Epithelial cell of esophagus (primary cell): Measurements from ENCODE around the gene LRRC14B.
A peak's percentile ranks its signal among the peaks of the same experiment; 100 is the strongest.
"Not testable (repeated sequence)": the region's sequence is repeated elsewhere in the genome, so short reads cannot be mapped to it uniquely, and the experiment has no call there.

ENCODE experiments used
- DNase-seq: peaks from one replicate; pipeline ENCODE4 v3.0.0; 2010; ENCODE audit warnings: low read depth
- H3K4me3 ChIP-seq: 2 replicates; pipeline ENCODE4 v1.5.1; 2011; ENCODE audit warnings: mild to moderate bottlenecking, low read length, control low read depth
- CTCF ChIP-seq: IDR thresholded peaks from 2 replicates; pipeline ENCODE4 v1.5.1; 2011; ENCODE audit warnings: low read depth, mild to moderate bottlenecking, low read length, control low read depth, inconsistent platforms; ENCODE audit not compliant: insufficient read depth; ENCODE audit errors: missing control alignments

LRRC14B gene

GRCh38 chr5:219460-219863, 28.2 kb downstream of the LRRC14B start:
- peak overlapping the region; percentile 72 for H3K4me3 ChIP-seq
- DNase-seq: peak; percentile 44
- TF ChIP-seq CTCF: no peak

DNA sequence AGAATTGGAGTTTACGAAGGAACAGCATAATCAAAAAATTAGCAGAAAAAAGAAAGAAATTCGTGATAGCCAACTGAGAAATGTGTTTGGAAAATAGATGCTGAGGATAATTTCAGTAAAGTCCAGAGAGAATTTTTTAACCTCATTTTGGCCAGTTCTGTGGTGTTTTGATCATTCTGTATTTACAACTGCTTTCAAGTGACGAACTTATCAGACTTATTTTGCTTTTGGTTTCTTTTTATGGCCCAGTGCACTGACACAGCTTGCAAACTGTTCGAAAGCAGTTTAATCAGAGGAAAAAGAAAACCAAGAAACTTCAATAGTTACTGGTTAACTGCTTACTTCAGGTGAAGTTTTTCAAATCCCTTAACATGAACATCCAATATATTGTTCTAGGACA, 28.7 kb downstream of the LRRC14B start:
- peak overlapping the region; percentile 72 for H3K4me3 ChIP-seq
- DNase-seq: no peak

GRCh38 chr5:222951-223715, 31.8 kb downstream of the LRRC14B start:
- not testable (repeated sequence) for DNase-seq, H3K4me3 ChIP-seq

More for the DNA sequence above, 28.7 kb downstream of the LRRC14B start:
- TF ChIP-seq CTCF: no peak

GRCh38 chr5:223791-224190, 32.5 kb downstream of the LRRC14B start:
- TF ChIP-seq CTCF: no peak
- no peak for DNase-seq
- H3K4me3 ChIP-seq: no peak overlapping the region

- H3K4me3 ChIP-seq: no peak overlapping the region
- no peak for DNase-seq
- TF ChIP-seq CTCF: no peak
Measured at GRCh38 chr5:225334-225733, 34.0 kb downstream of the LRRC14B start.

DNA sequence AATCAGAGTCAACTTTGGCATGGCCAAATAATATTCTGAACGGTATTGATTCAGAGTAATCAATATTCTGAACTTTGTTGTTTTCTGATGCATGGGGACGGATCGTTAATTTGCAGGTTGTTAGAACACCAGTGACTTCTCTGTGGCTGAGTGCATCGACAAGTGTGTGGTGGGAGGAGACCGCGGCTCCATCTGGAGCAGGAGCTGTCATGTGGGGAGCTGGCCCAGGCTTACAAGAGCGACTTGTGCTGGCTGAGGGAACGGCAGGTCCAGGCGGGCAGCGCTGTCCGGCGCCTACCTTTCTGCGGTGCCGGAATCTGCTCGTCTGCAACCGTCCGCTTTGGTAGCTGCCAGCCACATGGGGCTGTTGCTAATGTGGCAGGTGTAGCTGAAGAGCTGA, 36.1 kb downstream of the LRRC14B start:
- not testable (repeated sequence) for H3K4me3 ChIP-seq

DNA sequence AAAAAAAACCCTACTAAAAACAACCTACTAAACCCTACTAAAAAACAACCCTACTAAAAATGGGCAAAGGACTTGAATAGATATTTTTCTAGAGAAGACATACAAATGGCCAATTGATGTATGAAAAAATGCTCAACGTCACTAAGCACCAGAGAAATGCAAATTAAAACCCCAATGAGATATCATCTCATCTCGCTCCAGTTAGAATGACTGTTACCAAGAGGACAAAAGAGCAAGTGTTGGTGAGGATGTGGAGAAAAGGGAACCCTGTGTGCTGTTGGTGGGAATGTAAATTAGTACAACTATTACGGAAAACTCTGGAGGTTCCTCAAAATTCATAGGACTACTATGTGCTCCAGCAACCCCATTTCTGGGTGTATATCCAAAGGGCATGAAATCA, 37.6 kb downstream of the LRRC14B start:
- no peak for TF ChIP-seq CTCF
- no peak overlapping the region for H3K4me3 ChIP-seq
- DNase-seq: no peak

More for the DNA sequence above, 36.1 kb downstream of the LRRC14B start:
- DNase-seq: not testable (repeated sequence)

- TF ChIP-seq CTCF: no peak
- no peak for DNase-seq
- H3K4me3 ChIP-seq: no peak overlapping the region
Measured at GRCh38 chr5:230711-231110, 39.4 kb downstream of the LRRC14B start.
